Thymus (tissue), 11 donors: ENCODE results near the gene NOTCH4. TPM values are rescaled to one million over a fixed set of nuclear protein-coding genes. Genes with fewer than 3 reads are reported as not detected.

Source experiments
- DNase-seq, 9 donors: peaks; one replicate each; pipeline ENCODE4 v3.0.0-alpha.2; 2013; ENCODE audit warnings: low spot score in 9 of 9, low read depth in 6 of 9, missing footprints in 1 of 9
- H3K27ac ChIP-seq, 2 donors: one replicate each; pipeline ENCODE4 v1.5.1; 2013; ENCODE audit warnings: control low read depth in 1 of 2, low read depth in 1 of 2, low read length in 1 of 2, mild to moderate bottlenecking in 1 of 2, moderate library complexity in 1 of 2
- H3K27me3 ChIP-seq, 2 donors: one replicate each; pipeline ENCODE4 v1.5.1; 2013; ENCODE audit warnings: low read length in 1 of 2; ENCODE audit not compliant: control insufficient read depth in 2 of 2, insufficient read depth in 1 of 2
- H3K36me3 ChIP-seq, 2 donors: one replicate each; pipeline ENCODE4 v1.5.1; 2013; ENCODE audit warnings: low read length in 1 of 2, mild to moderate bottlenecking in 1 of 2, moderate library complexity in 1 of 2; ENCODE audit not compliant: control insufficient read depth in 2 of 2, insufficient read depth in 2 of 2
- H3K4me1 ChIP-seq, 2 donors: one replicate each; pipeline ENCODE4 v1.5.1; 2013; ENCODE audit warnings: low read length in 2 of 2; ENCODE audit not compliant: control insufficient read depth in 2 of 2, insufficient read depth in 2 of 2
- H3K4me3 ChIP-seq, 2 donors: one replicate each; pipeline ENCODE4 v1.5.1; 2013; ENCODE audit warnings: low read length in 2 of 2, control low read depth in 1 of 2, mild to moderate bottlenecking in 1 of 2
- H3K9me3 ChIP-seq, 2 donors: one replicate each; pipeline ENCODE4 v1.5.1; 2013; ENCODE audit warnings: low read length in 1 of 2, mild to moderate bottlenecking in 1 of 2; ENCODE audit not compliant: control insufficient read depth in 2 of 2, insufficient read depth in 1 of 2
- WGBS: extraction: QIAGEN DNeasy Blood & Tissue Kit; methylation state at CpG from one replicate; pipeline ENCODE4 v1.1.7; 2013; 5-methylcytosine and 5-hydroxymethylcytosine counted together
- polyA plus RNA-seq: library from polyadenylated mRNA; stranded (reverse); fragments of 200-250 nt; gene quantifications from one replicate; pipeline ENCODE4 v1.2.3, GENCODE V29; 2013
- total RNA-seq: library from RNA; stranded (reverse); fragments of 120-200 nt; gene quantifications from one replicate; pipeline ENCODE4 v1.2.4, GENCODE V29; 2013
- donor health status: healthy.

NOTCH4 gene
- total and polyA plus RNA-seq, 2 donors: 2.5 to 32.7 TPM

DNA sequence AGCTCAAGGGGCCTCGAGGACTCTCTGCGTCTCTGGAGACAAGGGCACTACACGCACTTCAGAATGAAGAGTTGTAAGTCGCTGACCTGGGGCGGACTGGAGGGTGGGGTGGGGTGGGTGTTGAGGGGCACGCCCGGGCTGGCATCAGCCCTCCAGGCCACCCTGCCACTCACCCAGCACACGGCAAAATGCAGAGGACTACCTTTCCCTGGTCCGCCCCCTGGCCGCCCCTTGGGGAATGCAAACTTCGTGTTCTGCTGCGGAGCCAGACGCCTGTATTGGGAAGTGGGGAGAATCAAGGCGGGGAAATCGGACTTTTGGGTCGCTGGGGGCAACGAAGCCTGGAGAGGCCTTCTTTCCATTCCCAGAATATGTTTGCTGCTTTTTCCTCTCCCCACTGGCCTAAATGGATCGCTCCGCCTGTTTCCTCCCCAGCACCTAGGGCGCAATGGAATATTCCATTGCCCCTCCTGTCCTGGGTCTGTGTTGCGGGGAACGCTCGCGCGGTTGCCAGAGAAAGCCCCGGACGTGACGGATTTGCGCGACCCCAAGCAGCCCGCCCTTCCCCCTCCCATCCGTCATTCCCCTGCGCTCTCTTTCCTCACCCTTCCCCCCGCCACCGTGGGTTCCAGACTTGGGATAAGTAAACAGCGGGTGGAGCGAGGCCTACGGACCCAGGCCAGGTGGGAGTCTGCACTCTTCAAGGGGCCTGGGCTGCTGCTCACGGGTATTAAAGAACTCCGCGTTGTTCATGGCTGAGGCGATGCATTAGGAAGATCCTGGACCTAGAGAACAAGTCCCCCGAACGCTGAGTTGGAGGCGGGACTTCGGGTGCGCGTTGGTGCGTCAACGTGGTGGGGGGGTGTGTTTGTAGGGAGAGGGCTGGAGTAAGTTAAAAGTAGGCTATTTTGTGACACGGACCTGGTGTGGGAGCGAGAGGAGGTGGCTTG, 70.0 kb downstream of the NOTCH4 start, which contains the start of gene PPT2:
Gene PPT2 (plus strand): TSS at position 578 of the 950 bp plus-strand sequence. CDS start 454 bp downstream, outside the sequence.
- H3K4me1 ChIP-seq: peaks cover 19 to 61% of the 10 kb centered on the region in 2 donors

GRCh38 chr6:32152769-32153563, 70.9 kb downstream of the NOTCH4 start:
- no peak for DNase-seq
- 76% methylated on average over 35 of the region's 35 CpGs for WGBS
- peak overlapping the region in 1 of 2 donors; percentile 55 for H3K27ac ChIP-seq
- peak overlapping the region; percentile 62 to 84 for H3K4me3 ChIP-seq
- peaks cover 3 to 16% of the 10 kb centered on the region in 2 donors for H3K9me3 ChIP-seq
- H3K27me3 ChIP-seq: peaks cover 35 to 65% of the 10 kb centered on the region in 2 donors
- peaks cover 21% of the 10 kb centered on the region in 2 donors for H3K36me3 ChIP-seq
- H3K4me1 ChIP-seq: peaks cover 19 to 70% of the 10 kb centered on the region in 2 donors

More for the DNA sequence above, 70.0 kb downstream of the NOTCH4 start, which contains the start of gene PPT2:
- WGBS: 6% methylated on average over 52 of the region's 52 CpGs
- Histone ChIP-seq H3K36me3 (peaks cover 22 to 29% of the 10 kb centered on the region in 2 donors), H3K27ac (peak within 1 kb of the TSS; percentile 55 to 80), H3K4me3 (peak within 1 kb of the TSS; percentile 62 to 84), H3K27me3 (peaks cover 26 to 56% of the 10 kb centered on the region in 2 donors), H3K9me3 (peaks cover 0 to 10% of the 10 kb centered on the region in 2 donors)
- peak; percentile 66 to 89 (median 76) for DNase-seq

DNA sequence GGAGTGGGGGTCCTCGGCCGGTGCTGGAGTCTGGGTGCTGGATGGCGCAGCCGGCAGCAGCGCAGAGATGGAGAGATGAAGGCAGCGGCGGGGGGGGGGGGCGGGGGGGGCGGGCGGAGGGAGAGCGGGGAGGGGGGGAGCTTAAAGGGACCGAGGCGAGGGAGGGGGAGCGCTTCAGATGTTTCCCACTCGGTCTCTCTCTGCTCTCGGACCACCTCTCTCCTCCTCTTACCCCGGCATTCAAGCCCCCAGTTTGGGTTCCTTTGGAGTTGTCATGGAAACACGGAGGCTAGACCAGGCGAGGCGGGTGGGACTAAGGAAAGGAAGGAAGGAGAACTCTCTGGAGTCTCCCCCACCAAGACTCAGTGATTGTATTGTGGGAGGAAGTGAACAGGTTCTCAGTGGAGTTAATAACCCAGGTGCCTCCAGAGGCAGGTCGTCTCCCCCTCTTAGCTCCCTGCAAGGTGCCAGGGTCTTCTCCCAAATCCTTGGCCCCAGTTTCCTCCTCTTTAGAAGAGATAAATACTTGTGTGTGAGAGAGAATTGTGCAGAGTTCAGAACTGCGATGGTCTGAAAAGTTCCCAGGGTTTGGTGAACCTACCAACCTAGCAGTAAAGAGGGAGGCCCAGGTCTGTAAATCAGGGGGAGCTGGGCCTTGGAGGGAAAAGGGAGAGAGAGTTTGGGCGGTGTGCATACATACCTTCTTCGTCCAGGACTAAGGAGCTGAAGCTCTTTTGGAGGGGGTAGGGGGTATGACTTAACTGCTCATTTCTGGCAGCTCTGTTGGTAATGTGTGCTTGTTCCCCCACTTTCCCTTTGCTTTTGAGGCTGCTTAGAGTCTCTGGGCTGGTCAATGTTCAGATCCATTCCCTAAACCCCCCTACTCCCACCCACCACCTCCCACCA, 71.8 kb downstream of the NOTCH4 start, which contains the start of gene PRRT1:
Gene PRRT1 (minus strand): TSS at position 77 of the 906 bp plus-strand sequence. CDS start 112 bp downstream, outside the sequence.
- H3K27me3 ChIP-seq: peaks cover 38 to 74% of the 10 kb centered on the region in 2 donors
- no peak for DNase-seq
- H3K4me1 ChIP-seq: peaks cover 19 to 70% of the 10 kb centered on the region in 2 donors
- WGBS: 29% methylated on average over 15 of the region's 24 CpGs
- H3K36me3 ChIP-seq: peaks cover 12 to 15% of the 10 kb centered on the region in 2 donors
- H3K27ac ChIP-seq: peak within 1 kb of the TSS in 1 of 2 donors; percentile 39
- H3K4me3 ChIP-seq: peak within 1 kb of the TSS in 1 of 2 donors; percentile 33
- peaks cover 3 to 16% of the 10 kb centered on the region in 2 donors for H3K9me3 ChIP-seq

DNA sequence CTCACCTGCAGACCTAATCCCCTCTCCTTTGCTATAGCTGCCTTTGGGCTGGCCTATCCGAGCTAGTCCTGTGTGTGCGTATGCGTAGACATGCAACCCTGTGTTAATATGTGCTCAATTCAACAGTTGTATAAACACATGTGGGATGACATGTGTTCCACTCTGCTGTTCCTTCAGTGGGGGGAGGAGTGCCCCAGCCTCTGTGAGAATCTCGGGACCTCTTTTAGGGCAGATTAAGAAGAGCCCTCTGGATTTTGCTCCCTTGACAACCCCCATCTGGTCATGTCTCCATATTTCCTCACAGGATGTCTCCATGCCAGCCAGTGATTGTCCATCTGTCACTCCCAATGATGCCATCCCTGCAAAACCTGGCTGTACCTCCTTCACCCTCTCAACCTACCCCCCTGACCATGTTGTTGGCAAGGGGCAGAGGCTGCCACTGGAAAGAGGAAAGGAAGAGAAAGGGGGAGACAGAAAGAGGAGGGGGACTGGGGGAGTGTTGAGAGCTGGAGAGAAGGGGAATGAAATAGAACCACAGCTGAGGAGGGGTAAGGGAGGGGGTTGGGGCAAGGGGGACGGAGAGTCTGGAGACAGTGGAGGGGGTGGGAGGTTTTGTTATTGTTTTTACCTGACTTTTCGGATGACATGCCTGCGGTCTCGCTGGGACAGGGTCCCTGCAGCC, 72.5 kb downstream of the NOTCH4 start:
- peak overlapping the region in 1 of 2 donors; percentile 33 for H3K4me3 ChIP-seq
- peaks cover 41 to 82% of the 10 kb centered on the region in 2 donors for H3K27me3 ChIP-seq
- H3K36me3 ChIP-seq: peaks cover 7 to 8% of the 10 kb centered on the region in 2 donors
- 51% methylated on average over 8 of the region's 8 CpGs for WGBS
- H3K27ac ChIP-seq: no peak overlapping the region
- H3K9me3 ChIP-seq: peaks cover 3 to 16% of the 10 kb centered on the region in 2 donors
- peaks cover 19 to 70% of the 10 kb centered on the region in 2 donors for H3K4me1 ChIP-seq
- no peak for DNase-seq

DNA sequence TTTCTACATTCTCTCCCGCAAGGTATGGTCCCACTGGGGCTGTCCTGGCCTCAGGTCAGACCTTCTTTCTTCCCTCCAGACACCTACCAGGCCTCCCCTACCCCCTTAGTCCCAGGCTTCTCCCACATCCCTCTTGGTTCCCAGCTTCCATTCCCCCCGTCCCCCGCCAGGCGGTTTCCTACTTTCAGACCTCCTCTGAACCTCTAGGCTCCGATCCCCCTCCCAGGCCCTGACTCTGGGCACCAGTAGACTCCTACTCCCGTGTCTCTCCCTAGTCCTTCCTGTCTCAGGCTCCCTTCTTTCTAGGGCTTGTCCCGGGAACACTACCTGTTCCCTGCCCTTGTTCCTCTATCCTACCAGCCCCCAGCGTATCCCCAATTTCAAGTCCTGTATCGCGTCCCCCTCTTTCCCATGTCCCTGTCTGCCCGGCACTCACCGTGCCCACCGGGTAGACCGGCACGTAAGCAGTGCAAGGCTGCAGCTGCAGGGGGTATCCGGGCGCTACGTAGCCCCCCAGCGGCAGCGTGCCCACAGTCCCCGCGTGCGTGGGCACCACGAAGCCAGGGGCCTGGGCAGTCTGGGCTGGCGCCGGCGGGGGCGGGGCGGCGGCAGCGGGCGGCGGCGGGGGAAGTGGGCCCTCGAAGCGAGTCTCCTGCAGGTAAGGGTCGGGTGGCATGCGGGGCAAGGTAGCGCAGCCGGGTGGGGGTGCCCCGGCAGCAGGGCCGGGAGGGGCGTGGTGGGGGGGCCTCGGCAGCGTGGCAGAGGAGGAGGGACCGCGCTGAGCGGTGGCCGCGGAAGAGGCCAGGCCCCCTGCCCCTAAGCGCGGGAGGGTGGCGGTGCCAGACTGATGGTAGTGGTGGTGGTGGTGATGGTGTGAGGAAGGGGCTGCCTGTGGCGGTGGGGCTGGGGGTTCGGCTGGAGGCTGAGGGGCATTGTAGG, 73.7 kb downstream of the NOTCH4 start:
- H3K27me3 ChIP-seq: peaks cover 42 to 90% of the 10 kb centered on the region in 2 donors
- DNase-seq: no peak
- peaks cover 14 to 63% of the 10 kb centered on the region in 2 donors for H3K4me1 ChIP-seq
- H3K4me3 ChIP-seq: no peak overlapping the region
- no peak overlapping the region for H3K27ac ChIP-seq
- peaks cover 3 to 16% of the 10 kb centered on the region in 2 donors for H3K9me3 ChIP-seq
- 49% methylated on average over 55 of the region's 55 CpGs for WGBS
- no peaks in the 10 kb centered on the region for H3K36me3 ChIP-seq

- H3K27me3 ChIP-seq: peaks cover 42 to 93% of the 10 kb centered on the region in 2 donors
- no peak for DNase-seq
- peaks cover 3 to 16% of the 10 kb centered on the region in 2 donors for H3K9me3 ChIP-seq
- WGBS: 37% methylated on average over 47 of the region's 47 CpGs
- peaks cover 10 to 54% of the 10 kb centered on the region in 2 donors for H3K4me1 ChIP-seq
- H3K4me3 ChIP-seq: peak overlapping the region; percentile 8 to 28
- H3K36me3 ChIP-seq: no peaks in the 10 kb centered on the region
- no peak overlapping the region for H3K27ac ChIP-seq
Observed at GRCh38 chr6:32149092-32149755, 74.6 kb downstream of the NOTCH4 start.
